Upper lobe of left lung (tissue), 4 donors: ENCODE results near the gene PNO1.
"Not testable (repeated sequence)": the region's sequence is repeated elsewhere in the genome, so short reads cannot be mapped to it uniquely, and the experiment has no call there.

Experiments used
- POLR2A ChIP-seq, 4 donors: fragments of 450-650 bp; IDR thresholded peaks; one replicate each; pipeline ENCODE4 v1.5.1; 2016 to 2017; ENCODE audit warnings: antibody characterized with exemption in 4 of 4, mild to moderate bottlenecking in 2 of 4
- TF ChIP-seq, protein P1 (sequence below), 6 experiments: fragments of 450-650 bp in 4 of 6; fragments of 200-600 bp in 2 of 6; sonication (generic) in 2 of 6; IDR thresholded peaks; one replicate each; pipeline ENCODE4 v1.5.1; 2016 to 2019; ENCODE audit warnings: antibody characterized with exemption in 6 of 6

GRCh38 chr2:68117922-68118321, 39.8 kb upstream of the PNO1 start:
- not testable (repeated sequence) for TF ChIP-seq POLR2A (IDR thresholded peaks at IDR 0.05)
- TF ChIP-seq, protein P1, sequence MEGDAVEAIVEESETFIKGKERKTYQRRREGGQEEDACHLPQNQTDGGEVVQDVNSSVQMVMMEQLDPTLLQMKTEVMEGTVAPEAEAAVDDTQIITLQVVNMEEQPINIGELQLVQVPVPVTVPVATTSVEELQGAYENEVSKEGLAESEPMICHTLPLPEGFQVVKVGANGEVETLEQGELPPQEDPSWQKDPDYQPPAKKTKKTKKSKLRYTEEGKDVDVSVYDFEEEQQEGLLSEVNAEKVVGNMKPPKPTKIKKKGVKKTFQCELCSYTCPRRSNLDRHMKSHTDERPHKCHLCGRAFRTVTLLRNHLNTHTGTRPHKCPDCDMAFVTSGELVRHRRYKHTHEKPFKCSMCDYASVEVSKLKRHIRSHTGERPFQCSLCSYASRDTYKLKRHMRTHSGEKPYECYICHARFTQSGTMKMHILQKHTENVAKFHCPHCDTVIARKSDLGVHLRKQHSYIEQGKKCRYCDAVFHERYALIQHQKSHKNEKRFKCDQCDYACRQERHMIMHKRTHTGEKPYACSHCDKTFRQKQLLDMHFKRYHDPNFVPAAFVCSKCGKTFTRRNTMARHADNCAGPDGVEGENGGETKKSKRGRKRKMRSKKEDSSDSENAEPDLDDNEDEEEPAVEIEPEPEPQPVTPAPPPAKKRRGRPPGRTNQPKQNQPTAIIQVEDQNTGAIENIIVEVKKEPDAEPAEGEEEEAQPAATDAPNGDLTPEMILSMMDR (IDR thresholded peaks at IDR 0.05): not testable (repeated sequence)
